Loucy (cell line): ENCODE results near the gene CYP4F8.
A peak's percentile ranks its signal among the peaks of the same experiment; 100 is the strongest.

Source experiments
- CTCF ChIP-seq: fragments of 200-600 bp; sonication (generic); conservative IDR thresholded peaks from 2 replicates; pipeline ENCODE4 v1.5.1; 2014; ENCODE audit warnings: mild to moderate bottlenecking, antibody characterized with exemption, low read length
- EZH2phosphoT487 ChIP-seq: fragments of 200-600 bp; IDR thresholded peaks from 2 replicates; pipeline ENCODE4 v1.6.1; 2018; ENCODE audit warnings: antibody characterized with exemption, mild to moderate bottlenecking, moderate library complexity, borderline replicate concordance

- peak; percentile 83 for TF ChIP-seq CTCF
- no peak for TF ChIP-seq EZH2phosphoT487
Measured at GRCh38 chr19:15584541-15585115, 30.4 kb upstream of the CYP4F8 start.
